GM12878 (cell line): ENCODE data around the gene PLIN3. TPM values are rescaled to one million over a fixed set of nuclear protein-coding genes. Genes with fewer than 3 reads are reported as not detected.
A peak's percentile ranks its signal among the peaks of the same experiment; 100 is the strongest.

Experiments used
- BCL11A ChIP-seq: IDR thresholded peaks from 2 replicates; pipeline ENCODE4 v1.6.1; 2011; ENCODE audit warnings: low read depth, low read length
- CBFB ChIP-seq: IDR thresholded peaks from 2 replicates; pipeline ENCODE4 v1.6.1; 2016; ENCODE audit warnings: antibody characterized with exemption, low read depth
- CEBPB ChIP-seq, 2 experiments: fragments of 150-350 bp in 1 of 2; IDR thresholded peaks; 2 replicates each; pipeline ENCODE4 v1.6.1; 2012 to 2014; ENCODE audit warnings: low read depth in 2 of 2, low read length in 2 of 2, borderline replicate concordance in 1 of 2, inconsistent platforms in 1 of 2
- CREM ChIP-seq: IDR thresholded peaks from 2 replicates; pipeline ENCODE4 v1.6.1; 2014; ENCODE audit warnings: antibody characterized with exemption, low read depth
- CTCF ChIP-seq, 3 experiments: IDR thresholded peaks in 2 of 3; conservative IDR thresholded peaks in 1 of 3; 2 replicates each; pipeline ENCODE4 v1.5.1; 2011; ENCODE audit warnings: low read depth in 3 of 3, low read length in 3 of 3, mild to moderate bottlenecking in 3 of 3, control low read depth in 2 of 3, moderate library complexity in 2 of 3, inconsistent platforms in 1 of 3, mixed read lengths in 1 of 3; ENCODE audit not compliant: control insufficient read depth in 2 of 3, insufficient read depth in 1 of 3; ENCODE audit errors: extremely low read depth in 1 of 3
- FOXK2 ChIP-seq: fragments of 450-650 bp; IDR thresholded peaks from 2 replicates; pipeline ENCODE4 v1.6.1; 2017; ENCODE audit warnings: mild to moderate bottlenecking, moderate library complexity
- FOXM1 ChIP-seq: IDR thresholded peaks from 2 replicates; pipeline ENCODE4 v1.6.1; 2012; ENCODE audit warnings: low read depth, mild to moderate bottlenecking, inconsistent platforms, low read length, moderate library complexity
- KDM1A ChIP-seq: fragments of 200-600 bp; sonication (generic); IDR thresholded peaks from 2 replicates; pipeline ENCODE4 v1.6.1; 2016; ENCODE audit warnings: borderline replicate concordance
- MLLT1 ChIP-seq: fragments of 450-650 bp; IDR thresholded peaks from 2 replicates; pipeline ENCODE4 v1.6.1; 2016; ENCODE audit warnings: mild to moderate bottlenecking
- MTA2 ChIP-seq: fragments of 450-650 bp; IDR thresholded peaks from 2 replicates; pipeline ENCODE4 v1.6.1; 2016; ENCODE audit warnings: low read depth, mild to moderate bottlenecking, moderate library complexity
- NR2F1 ChIP-seq: fragments of 450-650 bp; conservative IDR thresholded peaks from 2 replicates; pipeline ENCODE4 v1.6.1; 2017; ENCODE audit warnings: mild to moderate bottlenecking
- NRF1 ChIP-seq: conservative IDR thresholded peaks from 2 replicates; pipeline ENCODE4 v1.6.1; 2011; ENCODE audit warnings: mild to moderate bottlenecking, low read depth, low read length, improper control_type of control experiment
- POU2F2 ChIP-seq: IDR thresholded peaks from 3 replicates; pipeline ENCODE4 v1.6.1; 2011; ENCODE audit warnings: low read depth, mild to moderate bottlenecking, low read length, borderline replicate concordance
- SMC3 ChIP-seq: IDR thresholded peaks from 2 replicates; pipeline ENCODE4 v1.6.1; 2011; ENCODE audit warnings: low read length, improper control_type of control experiment, borderline replicate concordance
- SPI1 ChIP-seq: IDR thresholded peaks from 2 replicates; pipeline ENCODE4 v1.6.1; 2011; ENCODE audit warnings: low read depth, mild to moderate bottlenecking, low read length, moderate library complexity, borderline replicate concordance; ENCODE audit not compliant: insufficient read depth
- ZNF217 ChIP-seq: fragments of 450-650 bp; IDR thresholded peaks from 2 replicates; pipeline ENCODE4 v1.6.1; 2017; ENCODE audit warnings: antibody characterized with exemption, mild to moderate bottlenecking
- ZNF24 ChIP-seq: fragments of 450-650 bp; IDR thresholded peaks from 2 replicates; pipeline ENCODE4 v1.6.1; 2017; ENCODE audit warnings: antibody characterized with exemption, mild to moderate bottlenecking
- ZNF274 ChIP-seq: IDR thresholded peaks from one replicate; pipeline ENCODE4 v1.8.0; 2011; ENCODE audit not compliant: insufficient read length, insufficient read depth
- polyA plus RNA-seq, 11 experiments: library from polyadenylated mRNA; depleted of rRNA in 4 of 11; unstranded in 6 of 11; stranded (reverse) in 5 of 11; fragments of >200 nt; fragmentation: Nextera tagmentation in 4 of 11; fragmentation: Illumina TruSeq in 1 of 11; extraction: Ambion mirVana in 4 of 11; extraction: Trizol in 1 of 11; gene quantifications; 1 replicate in 1 of 11; 2 replicates in 10 of 11; pipeline versions ENCODE4 v1.2.1 to v1.2.3, GENCODE V29; 2011 to 2016; ENCODE audit warnings: inconsistent platforms in 2 of 11, missing spikeins in 2 of 11, low read depth in 1 of 11
- total RNA-seq, 4 experiments: library from RNA; depleted of rRNA in 3 of 4; stranded (reverse); fragments of >200 nt in 3 of 4; fragmentation: Illumina TruSeq in 1 of 4; extraction: Trizol in 1 of 4; gene quantifications; 2 replicates each; pipeline versions ENCODE4 v1.2.1 to v1.2.3, GENCODE V29; 2013 to 2021
- TF ChIP-seq, protein P1 (sequence below): fragments of 450-650 bp; IDR thresholded peaks from 2 replicates; pipeline ENCODE4 v1.6.1; 2017; ENCODE audit warnings: mild to moderate bottlenecking, moderate library complexity
- TF ChIP-seq, protein P2 (sequence below): fragments of 450-650 bp; IDR thresholded peaks from 2 replicates; pipeline ENCODE4 v1.6.1; 2016; ENCODE audit warnings: mild to moderate bottlenecking
- TF ChIP-seq, protein P3 (sequence below): fragments of 450-650 bp; IDR thresholded peaks from 2 replicates; pipeline ENCODE4 v1.6.1; 2017; ENCODE audit warnings: borderline replicate concordance

Gene PLIN3
- total and polyA plus RNA-seq, 10 of the 15 experiments (the other 5 are each of a cell fraction or from before 2014, with no cell fraction given): 7.7 to 71.4 (median 66.8) TPM

GRCh38 chr19:4916292-4917082 is 49.0 kb upstream of the PLIN3 start (continued):
- TF ChIP-seq, protein P1, sequence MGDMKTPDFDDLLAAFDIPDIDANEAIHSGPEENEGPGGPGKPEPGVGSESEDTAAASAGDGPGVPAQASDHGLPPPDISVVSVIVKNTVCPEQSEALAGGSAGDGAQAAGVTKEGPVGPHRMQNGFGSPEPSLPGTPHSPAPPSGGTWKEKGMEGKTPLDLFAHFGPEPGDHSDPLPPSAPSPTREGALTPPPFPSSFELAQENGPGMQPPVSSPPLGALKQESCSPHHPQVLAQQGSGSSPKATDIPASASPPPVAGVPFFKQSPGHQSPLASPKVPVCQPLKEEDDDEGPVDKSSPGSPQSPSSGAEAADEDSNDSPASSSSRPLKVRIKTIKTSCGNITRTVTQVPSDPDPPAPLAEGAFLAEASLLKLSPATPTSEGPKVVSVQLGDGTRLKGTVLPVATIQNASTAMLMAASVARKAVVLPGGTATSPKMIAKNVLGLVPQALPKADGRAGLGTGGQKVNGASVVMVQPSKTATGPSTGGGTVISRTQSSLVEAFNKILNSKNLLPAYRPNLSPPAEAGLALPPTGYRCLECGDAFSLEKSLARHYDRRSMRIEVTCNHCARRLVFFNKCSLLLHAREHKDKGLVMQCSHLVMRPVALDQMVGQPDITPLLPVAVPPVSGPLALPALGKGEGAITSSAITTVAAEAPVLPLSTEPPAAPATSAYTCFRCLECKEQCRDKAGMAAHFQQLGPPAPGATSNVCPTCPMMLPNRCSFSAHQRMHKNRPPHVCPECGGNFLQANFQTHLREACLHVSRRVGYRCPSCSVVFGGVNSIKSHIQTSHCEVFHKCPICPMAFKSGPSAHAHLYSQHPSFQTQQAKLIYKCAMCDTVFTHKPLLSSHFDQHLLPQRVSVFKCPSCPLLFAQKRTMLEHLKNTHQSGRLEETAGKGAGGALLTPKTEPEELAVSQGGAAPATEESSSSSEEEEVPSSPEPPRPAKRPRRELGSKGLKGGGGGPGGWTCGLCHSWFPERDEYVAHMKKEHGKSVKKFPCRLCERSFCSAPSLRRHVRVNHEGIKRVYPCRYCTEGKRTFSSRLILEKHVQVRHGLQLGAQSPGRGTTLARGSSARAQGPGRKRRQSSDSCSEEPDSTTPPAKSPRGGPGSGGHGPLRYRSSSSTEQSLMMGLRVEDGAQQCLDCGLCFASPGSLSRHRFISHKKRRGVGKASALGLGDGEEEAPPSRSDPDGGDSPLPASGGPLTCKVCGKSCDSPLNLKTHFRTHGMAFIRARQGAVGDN: peak; percentile 52
- no peak for TF ChIP-seq CBFB
- TF ChIP-seq CTCF (IDR thresholded peaks at IDR 0.05 in 2 of 3, conservative IDR thresholded peaks at IDR 0.05 in 1 of 3; ENCODE audit: control insufficient read depth in 2 of 3, extremely low read depth in 1 of 3, insufficient read depth in 1 of 3, low read depth in 3 of 3, low read length in 3 of 3): no peak
- no peak for TF ChIP-seq POU2F2
- no peak for TF ChIP-seq ZNF24
- TF ChIP-seq CREM: no peak
- TF ChIP-seq, protein P2, sequence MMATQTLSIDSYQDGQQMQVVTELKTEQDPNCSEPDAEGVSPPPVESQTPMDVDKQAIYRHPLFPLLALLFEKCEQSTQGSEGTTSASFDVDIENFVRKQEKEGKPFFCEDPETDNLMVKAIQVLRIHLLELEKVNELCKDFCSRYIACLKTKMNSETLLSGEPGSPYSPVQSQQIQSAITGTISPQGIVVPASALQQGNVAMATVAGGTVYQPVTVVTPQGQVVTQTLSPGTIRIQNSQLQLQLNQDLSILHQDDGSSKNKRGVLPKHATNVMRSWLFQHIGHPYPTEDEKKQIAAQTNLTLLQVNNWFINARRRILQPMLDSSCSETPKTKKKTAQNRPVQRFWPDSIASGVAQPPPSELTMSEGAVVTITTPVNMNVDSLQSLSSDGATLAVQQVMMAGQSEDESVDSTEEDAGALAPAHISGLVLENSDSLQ: no peak
- no peak for TF ChIP-seq FOXM1
- TF ChIP-seq MTA2: no peak
- no peak for TF ChIP-seq ZNF274
- no peak for TF ChIP-seq BCL11A
- no peak for TF ChIP-seq KDM1A
- TF ChIP-seq CEBPB (IDR thresholded peaks at IDR 0.05; ENCODE audit: borderline replicate concordance in 1 of 2, low read depth in 2 of 2, low read length in 2 of 2): no peak
- TF ChIP-seq NRF1: no peak
- TF ChIP-seq MLLT1: peak; percentile 75; the same call in 1 of the 2 replicates
- TF ChIP-seq NR2F1: peak; percentile 87
- TF ChIP-seq FOXK2: no peak
- TF ChIP-seq SMC3: no peak
- peak; percentile 75; the same call in 1 of the 2 replicates for TF ChIP-seq SPI1
- no peak for TF ChIP-seq ZNF217
- TF ChIP-seq, protein P3, sequence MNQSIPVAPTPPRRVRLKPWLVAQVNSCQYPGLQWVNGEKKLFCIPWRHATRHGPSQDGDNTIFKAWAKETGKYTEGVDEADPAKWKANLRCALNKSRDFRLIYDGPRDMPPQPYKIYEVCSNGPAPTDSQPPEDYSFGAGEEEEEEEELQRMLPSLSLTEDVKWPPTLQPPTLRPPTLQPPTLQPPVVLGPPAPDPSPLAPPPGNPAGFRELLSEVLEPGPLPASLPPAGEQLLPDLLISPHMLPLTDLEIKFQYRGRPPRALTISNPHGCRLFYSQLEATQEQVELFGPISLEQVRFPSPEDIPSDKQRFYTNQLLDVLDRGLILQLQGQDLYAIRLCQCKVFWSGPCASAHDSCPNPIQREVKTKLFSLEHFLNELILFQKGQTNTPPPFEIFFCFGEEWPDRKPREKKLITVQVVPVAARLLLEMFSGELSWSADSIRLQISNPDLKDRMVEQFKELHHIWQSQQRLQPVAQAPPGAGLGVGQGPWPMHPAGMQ: no peak
